Measurements from ENCODE around the gene LAG3. TPM values are rescaled to one million over a fixed set of nuclear protein-coding genes. Genes with fewer than 3 reads are reported as not detected.

Gene LAG3
- total and polyA plus RNA-seq, 10 of the 15 experiments (the other 5 are each of a cell fraction or from before 2014, with no cell fraction given) = 0.52 to 4.2 (median 1.0) TPM; not detected in 1

GRCh38 chr12:6765048-6765633 lies 7.2 kb upstream of the LAG3 start:
- WGBS (ENCODE audit: insufficient coverage, insufficient replicate concordance, low lambda C conversion rate, missing lambda C conversion rate) = 82% methylated on average over 7 of the region's 7 CpGs
- ChIA-PET RAD21 (ENCODE audit: unreplicated experiment) (interaction anchor here (1.0 to 4.1 kb wide), 8 partner anchors 9 to 60 kb away, joined by 3 to 51 read pairs (median 8); partner anchors contain the start of genes COPS7A and MLF2), SMC1A (ENCODE audit: uncharacterized antibody, unreplicated experiment) (interaction anchor here (1.6 to 4.2 kb wide), 2 partner anchors 11 to 12 kb away, joined by 14 to 39 read pairs; partner anchors contain the start of gene MLF2), POLR2A (interaction anchor here (0.5 to 3.2 kb wide), 13 partner anchors 7 to 152 kb away, joined by 3 to 60 read pairs (median 6); partner anchors contain the start of genes CD4, MLF2, USP5 and ZNF384), CTCF (interaction anchor here (0.7 to 3.5 kb wide), 5 partner anchors 11 to 71 kb away, joined by 3 to 67 read pairs (median 5); partner anchors contain the start of gene MLF2)
- in situ Hi-C loops (cut with MboI) (no loop called here), intact Hi-C loops (cut with micrococcal nuclease; ENCODE audit: unreplicated experiment) (no loop called here)
- DNase-seq (ENCODE audit: low read depth, low spot score) = no peak
- no TSS peak for BruUV-seq (replicated peaks)
- Histone ChIP-seq H3K9me3 (replicated peaks; ENCODE audit: control insufficient read depth, insufficient read depth, low read length) (no peaks in the 10 kb centered on the region), H2AFZ (ENCODE audit: control insufficient read depth, low read depth, low read length) (no peak overlapping the region), H3K27me3 (replicated peaks in 1 of 2; ENCODE audit: control insufficient read depth in 2 of 2, insufficient read depth in 2 of 2, low read length in 1 of 2) (no peaks in the 10 kb centered on the region), H3K4me1 (ENCODE audit: control insufficient read depth, insufficient read depth, low read length) (peaks cover 30% of the 10 kb centered on the region), H4K20me1 (ENCODE audit: control insufficient read depth, insufficient read depth) (no peaks in the 10 kb centered on the region), H3K9ac (ENCODE audit: control insufficient read depth, insufficient read depth, low read length) (no peak overlapping the region), H3K4me3 (no peak overlapping the region; the same call in 1 of the 2 replicates), H3K27ac (ENCODE audit: control insufficient read depth, insufficient read depth) (peak overlapping the region; percentile 65), H3K4me2 (ENCODE audit: control insufficient read depth, insufficient read depth) (peak overlapping the region; percentile 90), H3K36me3 (ENCODE audit: control insufficient read depth in 2 of 2, insufficient read depth in 2 of 2, low read length in 1 of 2) (no peaks in the 10 kb centered on the region), H3K79me2 (ENCODE audit: control insufficient read depth, insufficient read depth, low read length) (peaks cover 16% of the 10 kb centered on the region)
- TF ChIP-seq IRF5 (IDR thresholded peaks at IDR 0.05; ENCODE audit: borderline replicate concordance) (peak; percentile 40; the same call in 1 of the 2 replicates), TCF7 (IDR thresholded peaks at IDR 0.05; ENCODE audit: borderline replicate concordance) (no peak)
- no peak for ATAC-seq
- no peak for FAIRE-seq

All from GM12878 (cell line).